HEK293 (cell line): Measurements from ENCODE around the gene PIF1.

Experiments
- BCL11B ChIP-seq: fragments of 450-650 bp; formaldehyde crosslinking; IDR thresholded peaks from 2 replicates; pipeline ENCODE4 v1.5.1; 2016; ENCODE audit warnings: low read depth, missing biosample characterization, missing genetic modification characterization
- FEZF1 ChIP-seq: fragments of 450-650 bp; formaldehyde crosslinking; IDR thresholded peaks from 2 replicates; pipeline ENCODE4 v1.5.1; 2016; ENCODE audit warnings: missing biosample characterization, missing genetic modification characterization
- GLIS2 ChIP-seq: fragments of 450-650 bp; formaldehyde crosslinking; IDR thresholded peaks from 2 replicates; pipeline ENCODE4 v1.5.1; 2016; ENCODE audit warnings: missing biosample characterization, missing genetic modification characterization
- HIC1 ChIP-seq: fragments of 450-650 bp; formaldehyde crosslinking; IDR thresholded peaks from 2 replicates; pipeline ENCODE4 v1.5.1; 2016; ENCODE audit warnings: missing biosample characterization, missing genetic modification characterization
- HOXD13 ChIP-seq: sonication (generic); formaldehyde crosslinking; IDR thresholded peaks from 2 replicates; pipeline ENCODE4 v1.8.0; 2022; ENCODE audit warnings: missing genetic modification reagents, borderline replicate concordance
- KLF1 ChIP-seq: fragments of 450-650 bp; formaldehyde crosslinking; IDR thresholded peaks from 2 replicates; pipeline ENCODE4 v1.5.1; 2016; ENCODE audit warnings: missing biosample characterization, missing genetic modification characterization
- KLF8 ChIP-seq: fragments of 450-650 bp; formaldehyde crosslinking; IDR thresholded peaks from 2 replicates; pipeline ENCODE4 v1.5.1; 2016; ENCODE audit warnings: missing biosample characterization, missing genetic modification characterization
- PRDM1 ChIP-seq: fragments of 450-650 bp; formaldehyde crosslinking; IDR thresholded peaks from 2 replicates; pipeline ENCODE4; 2016; ENCODE audit warnings: missing biosample characterization, missing genetic modification characterization
- TCF7L2 ChIP-seq: IDR thresholded peaks from 2 replicates; pipeline ENCODE4 v1.6.1; 2011; ENCODE audit warnings: low read depth, mild to moderate bottlenecking, inconsistent platforms, low read length, moderate library complexity, borderline replicate concordance
- ZBTB6 ChIP-seq: fragments of 450-650 bp; formaldehyde crosslinking; IDR thresholded peaks from 2 replicates; pipeline ENCODE4 v1.5.1; 2017; ENCODE audit warnings: missing biosample characterization, missing genetic modification characterization
- ZBTB8A ChIP-seq: fragments of 450-650 bp; formaldehyde crosslinking; IDR thresholded peaks from 2 replicates; pipeline ENCODE4 v1.5.1; 2016; ENCODE audit warnings: missing biosample characterization, missing genetic modification characterization
- ZNF10 ChIP-seq: fragments of 450-650 bp; formaldehyde crosslinking; IDR thresholded peaks from 2 replicates; pipeline ENCODE4 v1.5.1; 2017; ENCODE audit warnings: missing biosample characterization, missing genetic modification characterization
- ZNF16 ChIP-seq: fragments of 450-650 bp; formaldehyde crosslinking; IDR thresholded peaks from 2 replicates; pipeline ENCODE4 v1.5.1; 2016; ENCODE audit warnings: low read depth, missing biosample characterization, missing genetic modification characterization
- ZNF175 ChIP-seq: fragments of 450-650 bp; formaldehyde crosslinking; IDR thresholded peaks from 2 replicates; pipeline ENCODE4 v1.5.1; 2016; ENCODE audit warnings: missing biosample characterization, missing genetic modification characterization
- ZNF18 ChIP-seq: fragments of 450-650 bp; formaldehyde crosslinking; IDR thresholded peaks from 2 replicates; pipeline ENCODE4 v1.5.1; 2016; ENCODE audit warnings: missing biosample characterization, missing genetic modification characterization
- ZNF223 ChIP-seq: fragments of 450-650 bp; formaldehyde crosslinking; IDR thresholded peaks from 2 replicates; pipeline ENCODE4 v1.5.1; 2016; ENCODE audit warnings: missing biosample characterization, missing genetic modification characterization
- ZNF23 ChIP-seq: fragments of 450-650 bp; formaldehyde crosslinking; IDR thresholded peaks from 2 replicates; pipeline ENCODE4 v1.5.1; 2016; ENCODE audit warnings: missing biosample characterization, missing genetic modification characterization, borderline replicate concordance
- ZNF24 ChIP-seq: fragments of 450-650 bp; formaldehyde crosslinking; IDR thresholded peaks from 2 replicates; pipeline ENCODE4 v1.5.1; 2016; ENCODE audit warnings: missing biosample characterization, missing genetic modification characterization
- ZNF248 ChIP-seq: fragments of 450-650 bp; formaldehyde crosslinking; IDR thresholded peaks from 2 replicates; pipeline ENCODE4 v1.5.1; 2017; ENCODE audit warnings: missing biosample characterization, missing genetic modification characterization
- ZNF280C ChIP-seq: fragments of 450-650 bp; formaldehyde crosslinking; IDR thresholded peaks from 2 replicates; pipeline ENCODE4 v1.5.1; 2016; ENCODE audit warnings: missing biosample characterization, missing genetic modification characterization
- ZNF280D ChIP-seq: fragments of 450-650 bp; formaldehyde crosslinking; IDR thresholded peaks from 2 replicates; pipeline ENCODE4 v1.5.1; 2016; ENCODE audit warnings: missing biosample characterization, missing genetic modification characterization
- ZNF324 ChIP-seq: fragments of 450-650 bp; formaldehyde crosslinking; IDR thresholded peaks from 2 replicates; pipeline ENCODE4 v1.5.1; 2016; ENCODE audit warnings: missing biosample characterization, missing genetic modification characterization
- ZNF335 ChIP-seq: fragments of 450-650 bp; formaldehyde crosslinking; conservative IDR thresholded peaks from 2 replicates; pipeline ENCODE4 v1.5.1; 2016; ENCODE audit warnings: missing biosample characterization, missing genetic modification characterization
- ZNF366 ChIP-seq: fragments of 450-650 bp; formaldehyde crosslinking; conservative IDR thresholded peaks from 2 replicates; pipeline ENCODE4 v1.5.1; 2016; ENCODE audit warnings: missing biosample characterization, missing genetic modification characterization
- ZNF426 ChIP-seq: fragments of 450-650 bp; formaldehyde crosslinking; IDR thresholded peaks from 2 replicates; pipeline ENCODE4 v1.5.1; 2017; ENCODE audit warnings: missing biosample characterization, missing genetic modification characterization, mild to moderate bottlenecking, inconsistent platforms, moderate library complexity
- ZNF473 ChIP-seq: fragments of 450-650 bp; formaldehyde crosslinking; IDR thresholded peaks from 2 replicates; pipeline ENCODE4 v1.5.1; 2017; ENCODE audit warnings: missing biosample characterization, missing genetic modification characterization
- ZNF48 ChIP-seq: fragments of 450-650 bp; formaldehyde crosslinking; IDR thresholded peaks from 2 replicates; pipeline ENCODE4 v1.5.1; 2016; ENCODE audit warnings: missing biosample characterization, missing genetic modification characterization
- ZNF585B ChIP-seq: fragments of 450-650 bp; formaldehyde crosslinking; IDR thresholded peaks from 2 replicates; pipeline ENCODE4 v1.5.1; 2016; ENCODE audit warnings: missing biosample characterization, missing genetic modification characterization
- ZNF600 ChIP-seq: fragments of 450-650 bp; formaldehyde crosslinking; IDR thresholded peaks from 2 replicates; pipeline ENCODE4 v1.5.1; 2016; ENCODE audit warnings: missing biosample characterization, missing genetic modification characterization
- ZNF768 ChIP-seq: fragments of 450-650 bp; formaldehyde crosslinking; IDR thresholded peaks from 2 replicates; pipeline ENCODE4 v1.5.1; 2018; ENCODE audit warnings: missing biosample characterization, mild to moderate bottlenecking, missing genetic modification characterization
- ZNF837 ChIP-seq: fragments of 450-650 bp; formaldehyde crosslinking; IDR thresholded peaks from 2 replicates; pipeline ENCODE4 v1.5.1; 2016; ENCODE audit warnings: missing biosample characterization, missing genetic modification characterization

Gene PIF1

GRCh38 chr15:64804619-64805018 lies 20.8 kb downstream of the PIF1 start (continued):
- TF ChIP-seq ZNF324 (tag by site-specific recombination) (no peak), HIC1 (tag by site-specific recombination) (no peak), ZNF10 (tag by site-specific recombination) (no peak), ZNF335 (tag by site-specific recombination) (no peak), ZNF175 (tag by site-specific recombination) (no peak), ZNF223 (tag by site-specific recombination) (0 out of 2 replicates have a peak, but pooled peaks have one; percentile 28), ZNF426 (tag by site-specific recombination) (peak; percentile 80), ZNF16 (tag by site-specific recombination) (no peak), PRDM1 (no peak), ZNF24 (tag by site-specific recombination) (no peak), FEZF1 (tag by site-specific recombination) (no peak), ZNF48 (tag by site-specific recombination) (no peak), ZNF23 (tag by site-specific recombination) (no peak), ZNF585B (no peak), ZNF18 (tag by site-specific recombination) (0 out of 2 replicates have a peak, but pooled peaks have one; percentile 17), TCF7L2 (no peak), HOXD13 (CRISPR knock-in tag) (no peak), ZNF280D (tag by site-specific recombination) (no peak), ZBTB6 (tag by site-specific recombination) (no peak), ZNF600 (tag by site-specific recombination) (no peak), BCL11B (tag by site-specific recombination) (no peak), ZNF768 (tag by site-specific recombination) (no peak), GLIS2 (tag by site-specific recombination) (no peak), ZBTB8A (tag by site-specific recombination) (peak; percentile 63), ZNF248 (tag by site-specific recombination) (no peak), ZNF473 (tag by site-specific recombination) (no peak), KLF1 (tag by site-specific recombination) (no peak), ZNF837 (tag by site-specific recombination) (no peak), KLF8 (tag by site-specific recombination) (no peak), ZNF366 (tag by site-specific recombination) (no peak), ZNF280C (tag by site-specific recombination) (no peak)
